H1 (cell line): Measurements from ENCODE around the gene RNF214. TPM values are rescaled to one million over a fixed set of nuclear protein-coding genes. Genes with fewer than 3 reads are reported as not detected.

ENCODE experiments used
- CTCF ChIA-PET: fragments of 300-600 bp; sonication (Branson Sonifier 250); formaldehyde crosslinking; loops from one replicate; lab custom pipeline; 2021; ENCODE audit not compliant: partially characterized antibody; lab: Charles Lee
- POLR2A ChIA-PET: fragments of 300-600 bp; sonication (Branson Sonifier 250); formaldehyde crosslinking; loops from one replicate; lab custom pipeline; 2021; ENCODE audit warnings: inconsistent platforms; ENCODE audit not compliant: partially characterized antibody; lab: Charles Lee
- DNase-seq, 2 experiments: peaks; one replicate each; pipeline versions ENCODE4 v3.0.0 to v3.0.0-alpha.2; 2010 to 2022; ENCODE audit warnings: low spot score in 2 of 2, low read depth in 1 of 2, mixed read lengths in 1 of 2
- FAIRE-seq: peaks from 2 replicates; lab custom pipeline; 2011; peaks lifted over from hg19 to GRCh38; lab: Jason Lieb, UNC
- H2AFZ ChIP-seq: 2 replicates; pipeline ENCODE4 v1.8.1; 2012; ENCODE audit warnings: low read length, inconsistent platforms
- H2AK5ac ChIP-seq: 2 replicates; pipeline ENCODE4 v1.6.1; 2013; ENCODE audit warnings: low read depth, low read length
- H2BK120ac ChIP-seq: replicated peaks from 2 replicates; pipeline ENCODE3; 2013; ENCODE audit warnings: low read depth, low read length, inconsistent platforms
- H2BK12ac ChIP-seq: 2 replicates; pipeline ENCODE4 v1.6.1; 2013; ENCODE audit warnings: low read depth, low read length
- H2BK15ac ChIP-seq: 2 replicates; pipeline ENCODE4 v1.6.1; 2013; ENCODE audit warnings: low read length
- H2BK20ac ChIP-seq: 2 replicates; pipeline ENCODE4 v1.6.1; 2013; ENCODE audit warnings: low read length
- H2BK5ac ChIP-seq: 2 replicates; pipeline ENCODE4 v1.6.1; 2013; ENCODE audit warnings: low read depth, low read length
- H3K14ac ChIP-seq: 2 replicates; pipeline ENCODE4 v1.6.1; 2013; ENCODE audit warnings: inconsistent platforms; ENCODE audit not compliant: insufficient read length
- H3K18ac ChIP-seq: 2 replicates; pipeline ENCODE4 v1.6.1; 2013; ENCODE audit warnings: low read length; ENCODE audit errors: extremely low read depth
- H3K23ac ChIP-seq: 2 replicates; pipeline ENCODE4 v1.6.1; 2013; ENCODE audit warnings: inconsistent platforms; ENCODE audit not compliant: insufficient read length
- H3K23me2 ChIP-seq: 2 replicates; pipeline ENCODE4 v1.6.1; 2013; ENCODE audit warnings: low read depth, low read length
- H3K27ac ChIP-seq: 2 replicates; pipeline ENCODE4 v1.6.1; 2011; ENCODE audit warnings: low read depth, low read length, inconsistent platforms
- H3K27me3 ChIP-seq, 4 experiments: replicated peaks in 1 of 4; 1 replicate in 1 of 4; 2 replicates in 3 of 4; pipeline versions ENCODE4 v1.6.1 to v1.8.1; 2011 to 2013; ENCODE audit warnings: low read length in 3 of 4, mild to moderate bottlenecking in 3 of 4, inconsistent platforms in 2 of 4, mixed read lengths in 2 of 4, moderate library complexity in 1 of 4; ENCODE audit not compliant: control insufficient read depth in 3 of 4, insufficient read depth in 3 of 4; ENCODE audit errors: extremely low read depth in 1 of 4
- H3K36me3 ChIP-seq, 4 experiments: 2 replicates each; pipeline versions ENCODE4 v1.6.1 to v1.8.1; 2011 to 2013; ENCODE audit warnings: mild to moderate bottlenecking in 4 of 4, low read length in 3 of 4, moderate library complexity in 2 of 4, control low read depth in 1 of 4, inconsistent platforms in 1 of 4; ENCODE audit not compliant: insufficient read depth in 4 of 4, control insufficient read depth in 2 of 4
- H3K4ac ChIP-seq: replicated peaks from 2 replicates; pipeline ENCODE3; 2013; ENCODE audit warnings: low read length, low read depth, mixed read lengths, inconsistent platforms; ENCODE audit not compliant: insufficient read length
- H3K4me1 ChIP-seq, 4 experiments: replicated peaks in 1 of 4; 1 replicate in 1 of 4; 2 replicates in 3 of 4; pipeline versions ENCODE4 v1.6.1 to v1.8.1; 2011 to 2013; ENCODE audit warnings: low read length in 3 of 4, inconsistent platforms in 2 of 4, mixed read lengths in 1 of 4; ENCODE audit not compliant: insufficient read depth in 4 of 4, control insufficient read depth in 3 of 4
- H3K4me2 ChIP-seq, 2 experiments: 2 replicates each; pipeline versions ENCODE4 v1.6.1 to v1.8.1; 2011 to 2013; ENCODE audit warnings: low read depth in 2 of 2, low read length in 2 of 2, control low read depth in 1 of 2, inconsistent platforms in 1 of 2, mild to moderate bottlenecking in 1 of 2; ENCODE audit not compliant: insufficient read depth in 1 of 2
- H3K4me3 ChIP-seq, 4 experiments: fragments of 200-600, 300-600 bp in 1 of 4; sonication (generic), shearing (Covaris generic), sonication (Bioruptor Twin) in 1 of 4; 2 replicates each; pipeline versions ENCODE4 v1.5.1 to v1.8.1; 2011 to 2016; ENCODE audit warnings: low read length in 4 of 4, low read depth in 3 of 4, control low read depth in 2 of 4, inconsistent platforms in 2 of 4, mild to moderate bottlenecking in 2 of 4, mixed read lengths in 1 of 4, moderate library complexity in 1 of 4; ENCODE audit not compliant: insufficient read depth in 2 of 4; ENCODE audit errors: extremely low read depth in 1 of 4
- H3K56ac ChIP-seq: replicated peaks from 2 replicates; pipeline ENCODE3; 2013; ENCODE audit warnings: low read depth, mild to moderate bottlenecking, mixed read lengths, low read length, inconsistent platforms; ENCODE audit not compliant: insufficient read length
- H3K79me1 ChIP-seq: 2 replicates; pipeline ENCODE4 v1.6.1; 2013; ENCODE audit warnings: low read depth, low read length, control low read depth
- H3K79me2 ChIP-seq, 2 experiments: 2 replicates each; pipeline versions ENCODE4 v1.6.1 to v1.8.1; 2012 to 2013; ENCODE audit warnings: low read length in 2 of 2, mild to moderate bottlenecking in 2 of 2, inconsistent platforms in 1 of 2; ENCODE audit not compliant: insufficient read depth in 2 of 2, control insufficient read depth in 1 of 2
- H3K9ac ChIP-seq, 4 experiments: replicated peaks in 1 of 4; 1 replicate in 1 of 4; 2 replicates in 3 of 4; pipeline versions ENCODE4 v1.6.1 to v1.8.1; 2011 to 2013; ENCODE audit warnings: low read depth in 3 of 4, low read length in 3 of 4, control low read depth in 2 of 4, mild to moderate bottlenecking in 2 of 4, moderate library complexity in 2 of 4, inconsistent platforms in 1 of 4; ENCODE audit errors: extremely low read depth in 1 of 4
- H3K9me3 ChIP-seq, 2 experiments: 2 replicates each; pipeline versions ENCODE4 v1.6.1 to v1.8.1; 2012 to 2013; ENCODE audit warnings: mild to moderate bottlenecking in 2 of 2, moderate library complexity in 2 of 2, control low read depth in 1 of 2, inconsistent platforms in 1 of 2, low read depth in 1 of 2, low read length in 1 of 2, mixed read lengths in 1 of 2; ENCODE audit not compliant: insufficient read depth in 2 of 2
- H4K20me1 ChIP-seq, 2 experiments: replicated peaks in 1 of 2; 2 replicates each; pipeline versions ENCODE3 to v1.8.1; 2011 to 2013; ENCODE audit warnings: inconsistent platforms in 2 of 2, low read length in 2 of 2, mild to moderate bottlenecking in 1 of 2; ENCODE audit not compliant: insufficient read depth in 2 of 2, control insufficient read depth in 1 of 2
- H4K5ac ChIP-seq: 2 replicates; pipeline ENCODE4 v1.6.1; 2013; ENCODE audit warnings: low read length, low read depth, mixed read lengths, inconsistent platforms; ENCODE audit not compliant: insufficient read length
- H4K8ac ChIP-seq: 2 replicates; pipeline ENCODE4 v1.8.0; 2013; ENCODE audit warnings: mild to moderate bottlenecking, moderate library complexity, low read length, inconsistent platforms; ENCODE audit not compliant: insufficient read depth; ENCODE audit errors: extremely low read depth
- H4K91ac ChIP-seq: replicated peaks from 2 replicates; pipeline ENCODE3; 2013; ENCODE audit warnings: low read length, mixed read lengths, inconsistent platforms; ENCODE audit not compliant: insufficient read length
- ATF2 ChIP-seq: IDR thresholded peaks from 2 replicates; pipeline ENCODE4 v1.6.1; 2012; ENCODE audit warnings: low read length, inconsistent platforms
- CTCF ChIP-seq, 3 experiments: IDR thresholded peaks; 1 replicate in 2 of 3; 2 replicates in 1 of 3; pipeline versions ENCODE4 v1.5.1 to v1.6.1; 2011; ENCODE audit warnings: low read length in 3 of 3, mild to moderate bottlenecking in 3 of 3, inconsistent platforms in 2 of 3, low read depth in 1 of 3, moderate library complexity in 1 of 3; ENCODE audit not compliant: insufficient read depth in 1 of 3; ENCODE audit errors: control extremely low read depth in 1 of 3
- JUND ChIP-seq: IDR thresholded peaks from 2 replicates; pipeline ENCODE4 v1.6.1; 2011; ENCODE audit warnings: mild to moderate bottlenecking, improper control_type of control experiment, low read length
- MAFK ChIP-seq: IDR thresholded peaks from 2 replicates; pipeline ENCODE4 v1.6.1; 2012; ENCODE audit warnings: low read depth, mild to moderate bottlenecking, improper control_type of control experiment, low read length
- POLR2AphosphoS5 ChIP-seq: IDR thresholded peaks from 2 replicates; pipeline ENCODE4 v1.6.1; 2011; ENCODE audit warnings: low read depth, low read length
- POU5F1 ChIP-seq: IDR thresholded peaks from 2 replicates; pipeline ENCODE4 v1.6.1; 2011; ENCODE audit warnings: low read depth, mild to moderate bottlenecking, low read length, moderate library complexity
- SIN3A ChIP-seq, 2 experiments: IDR thresholded peaks in 1 of 2; conservative IDR thresholded peaks in 1 of 2; 2 replicates each; pipeline ENCODE4 v1.6.1; 2011 to 2012; ENCODE audit warnings: low read length in 2 of 2, improper control_type of control experiment in 1 of 2, low read depth in 1 of 2, mild to moderate bottlenecking in 1 of 2
- WGBS, 2 experiments: shearing (Covaris generic) in 1 of 2; methylation state at CpG; one replicate each; pipeline versions ENCODE4 v1.1.6 to v1.1.7; 2013 to 2015; ENCODE audit warnings: low lambda C conversion rate in 2 of 2, mixed read lengths in 2 of 2, inconsistent platforms in 1 of 2, low coverage in 1 of 2, missing lambda C conversion rate in 1 of 2; ENCODE audit not compliant: insufficient replicate concordance in 2 of 2, insufficient coverage in 1 of 2, insufficient read length in 1 of 2; ENCODE audit errors: extremely low coverage in 1 of 2, missing lambda C conversion rate in 1 of 2; 5-methylcytosine and 5-hydroxymethylcytosine counted together
- polyA plus RNA-seq, 7 experiments: library from polyadenylated mRNA; depleted of rRNA in 3 of 7; stranded (reverse) in 5 of 7; unstranded in 2 of 7; fragments of >200 nt in 5 of 7; fragments of 200-250 nt in 2 of 7; gene quantifications; 1 replicate in 5 of 7; 2 replicates in 1 of 7; 4 replicates in 1 of 7; pipeline versions ENCODE4 v1.2.1 to v1.2.3, GENCODE V29; 2011 to 2013; ENCODE audit warnings: missing spikeins in 2 of 7, mixed read lengths in 2 of 7
- total RNA-seq: library from RNA; stranded (reverse); fragmentation: NEBNext Ultra II Directional; extraction: Animal tissue kit (Norgen Biotek cat#: 25700); gene quantifications from 2 replicates; pipeline ENCODE4 v1.2.1, GENCODE V29; 2021

The RNF214 gene
- total and polyA plus RNA-seq, 2 of the 8 experiments (the other 6 are each of a cell fraction or from before 2014, with no cell fraction given) = 34.9 to 35.6 TPM

GRCh38 chr11:117273550-117274289 lies 41.2 kb downstream of the RNF214 start:
- Histone ChIP-seq H3K4ac (no peak overlapping the region), H4K20me1 (no peaks in the 10 kb centered on the region)
- no peak for TF ChIP-seq POLR2AphosphoS5
- no peak for TF ChIP-seq CTCF (IDR thresholded peaks at IDR 0.05; ENCODE audit: control extremely low read depth in 1 of 3, insufficient read depth in 1 of 3, low read depth in 1 of 3, low read length in 3 of 3)
- TF ChIP-seq SIN3A (conservative IDR thresholded peaks at IDR 0.05 in 1 of 2, IDR thresholded peaks at IDR 0.05 in 1 of 2; ENCODE audit: low read depth in 1 of 2, low read length in 2 of 2) = no peak
- TF ChIP-seq MAFK = peak; percentile 26; the same call in 1 of the 2 replicates
- TF ChIP-seq JUND = 0 out of 2 replicates have a peak, but pooled peaks have one; percentile 54
- TF ChIP-seq POU5F1 = no peak
- TF ChIP-seq ATF2 = 0 out of 2 replicates have a peak, but pooled peaks have one; percentile 38

More at GRCh38 chr11:117273550-117274289, 41.2 kb downstream of the RNF214 start:
- Histone ChIP-seq H3K23ac (no peak overlapping the region), H3K4me3 (no peak overlapping the region), H2BK5ac (no peak overlapping the region), H3K4me1 (no peaks in the 10 kb centered on the region), H2BK12ac (no peak overlapping the region), H3K4me2 (no peak overlapping the region), H2BK120ac (no peak overlapping the region), H2AK5ac (no peak overlapping the region), H3K9ac (no peak overlapping the region), H3K27me3 (no peaks in the 10 kb centered on the region), H3K79me1 (no peaks in the 10 kb centered on the region), H3K18ac (no peak overlapping the region), H3K79me2 (no peaks in the 10 kb centered on the region), H3K23me2 (no peaks in the 10 kb centered on the region; the same call in 1 of the 2 replicates), H3K27ac (no peak overlapping the region), H3K56ac (no peak overlapping the region), H2BK15ac (no peak overlapping the region), H4K5ac (no peak overlapping the region), H4K91ac (no peak overlapping the region), H4K8ac (no peak overlapping the region), H2AFZ (no peak overlapping the region), H3K9me3 (no peaks in the 10 kb centered on the region), H3K36me3 (no peaks in the 10 kb centered on the region), H2BK20ac (no peak overlapping the region), H3K14ac (no peak overlapping the region)
- 92 to 100% methylated on average over 3 to 9 of the region's 9 CpGs for WGBS, 2 experiments
- POLR2A ChIA-PET = interaction anchor here (0.7 to 1.3 kb wide), 4 partner anchors 10 to 37 kb away, joined by 3 to 6 read pairs (median 3); no protein-coding TSS in a partner anchor
- CTCF ChIA-PET = interaction anchor here (0.6 kb wide), 2 partner anchors 74 to 755 kb away, joined by 3 read pairs; no protein-coding TSS in a partner anchor
- FAIRE-seq = peak; percentile 50
- DNase-seq = peak in 1 of 2 experiments; percentile 17
